Neuronal stem cell (in vitro differentiated cells): ENCODE data around the gene USF2.

Experiments
- DNase-seq: peaks from one replicate; pipeline ENCODE4 v3.0.0-alpha.2; 2013; ENCODE audit warnings: low spot score
- H2AFZ ChIP-seq: one replicate; pipeline ENCODE4 v1.6.1; 2013; ENCODE audit warnings: mild to moderate bottlenecking, low read length, inconsistent platforms
- H2AK5ac ChIP-seq: 2 replicates; pipeline ENCODE4 v1.6.1; 2013; ENCODE audit warnings: low read depth, mild to moderate bottlenecking, inconsistent platforms, low read length, moderate library complexity, mixed read lengths
- H2BK120ac ChIP-seq: 2 replicates; pipeline ENCODE4 v1.6.1; 2013; ENCODE audit warnings: low read depth, mild to moderate bottlenecking, inconsistent platforms, low read length, moderate library complexity, mixed read lengths
- H2BK12ac ChIP-seq: one replicate; pipeline ENCODE4 v1.6.1; 2013; ENCODE audit warnings: low read length, inconsistent platforms
- H2BK15ac ChIP-seq: 2 replicates; pipeline ENCODE4 v1.6.1; 2013; ENCODE audit warnings: mild to moderate bottlenecking, low read length, inconsistent platforms, mixed read lengths
- H2BK5ac ChIP-seq: one replicate; pipeline ENCODE4 v1.6.1; 2013; ENCODE audit warnings: inconsistent platforms, mild to moderate bottlenecking, low read length, moderate library complexity
- H3K14ac ChIP-seq: one replicate; pipeline ENCODE4 v1.6.1; 2013; ENCODE audit warnings: low read length, inconsistent platforms
- H3K18ac ChIP-seq: 2 replicates; pipeline ENCODE4 v1.6.1; 2013; ENCODE audit warnings: low read length, inconsistent platforms
- H3K23ac ChIP-seq: 2 replicates; pipeline ENCODE4 v1.6.1; 2013; ENCODE audit warnings: low read depth, mild to moderate bottlenecking, mixed read lengths, low read length, inconsistent platforms; ENCODE audit not compliant: poor library complexity
- H3K27ac ChIP-seq: replicated peaks from 3 replicates; pipeline ENCODE4 v1.5.1; 2013; ENCODE audit warnings: low read length, inconsistent platforms
- H3K27me3 ChIP-seq, 3 experiments: 2 replicates each; pipeline ENCODE4 v1.6.1; 2013; ENCODE audit warnings: low read length in 3 of 3, mild to moderate bottlenecking in 2 of 3, inconsistent platforms in 1 of 3, low read depth in 1 of 3, mixed read lengths in 1 of 3, moderate library complexity in 1 of 3; ENCODE audit not compliant: control insufficient read depth in 3 of 3, insufficient read depth in 3 of 3
- H3K36me3 ChIP-seq, 2 donors: replicated peaks in 1 of 2; 2 replicates each; pipeline ENCODE4 v1.6.1; 2013; ENCODE audit warnings: low read length in 2 of 2; ENCODE audit not compliant: control insufficient read depth in 2 of 2, insufficient read depth in 2 of 2
- H3K4ac ChIP-seq: 2 replicates; pipeline ENCODE4 v1.6.1; 2013; ENCODE audit warnings: inconsistent platforms, mild to moderate bottlenecking, low read length, moderate library complexity
- H3K4me1 ChIP-seq, 2 donors: 1 replicate in 1 of 2; 2 replicates in 1 of 2; pipeline ENCODE4 v1.6.1; 2013; ENCODE audit warnings: low read length in 2 of 2, low read depth in 1 of 2; ENCODE audit not compliant: control insufficient read depth in 2 of 2, insufficient read depth in 1 of 2
- H3K4me2 ChIP-seq: one replicate; pipeline ENCODE4 v1.6.1; 2013; ENCODE audit warnings: mild to moderate bottlenecking, low read length, inconsistent platforms; ENCODE audit not compliant: insufficient read depth, poor library complexity, severe bottlenecking
- H3K4me3 ChIP-seq, 2 donors: 2 replicates each; pipeline ENCODE4 v1.5.1; 2013; ENCODE audit warnings: low read length in 2 of 2, mild to moderate bottlenecking in 2 of 2, inconsistent platforms in 1 of 2, moderate library complexity in 1 of 2
- H3K79me1 ChIP-seq: one replicate; pipeline ENCODE4 v1.6.1; 2013; ENCODE audit warnings: low read depth, mild to moderate bottlenecking, inconsistent platforms, low read length, moderate library complexity
- H3K9ac ChIP-seq: one replicate; pipeline ENCODE4 v1.6.1; 2013; ENCODE audit warnings: mild to moderate bottlenecking, low read depth, low read length, inconsistent platforms; ENCODE audit not compliant: poor library complexity
- H3K9me3 ChIP-seq, 2 donors: replicated peaks in 1 of 2; 2 replicates each; pipeline versions ENCODE3 to v1.6.1; 2013; ENCODE audit warnings: low read length in 2 of 2, mild to moderate bottlenecking in 2 of 2, inconsistent platforms in 1 of 2, low read depth in 1 of 2, mixed read lengths in 1 of 2, moderate library complexity in 1 of 2; ENCODE audit not compliant: control insufficient read depth in 2 of 2, insufficient read depth in 1 of 2
- H4K8ac ChIP-seq: one replicate; pipeline ENCODE4 v1.6.1; 2013; ENCODE audit warnings: low read depth, mild to moderate bottlenecking, inconsistent platforms, low read length, moderate library complexity
- H4K91ac ChIP-seq: one replicate; pipeline ENCODE4 v1.6.1; 2013; ENCODE audit warnings: low read length, low read depth, mild to moderate bottlenecking, inconsistent platforms; ENCODE audit not compliant: poor library complexity
- WGBS, 2 donors: extraction: QIAGEN DNeasy Blood & Tissue Kit; methylation state at CpG; one replicate each; pipeline ENCODE4 v1.1.7; 2013; ENCODE audit warnings: missing lambda C conversion rate in 2 of 2, mixed read lengths in 1 of 2; ENCODE audit not compliant: insufficient read length in 2 of 2, insufficient replicate concordance in 1 of 2; ENCODE audit errors: extremely low coverage in 2 of 2; 5-methylcytosine and 5-hydroxymethylcytosine counted together

USF2 gene

DNA sequence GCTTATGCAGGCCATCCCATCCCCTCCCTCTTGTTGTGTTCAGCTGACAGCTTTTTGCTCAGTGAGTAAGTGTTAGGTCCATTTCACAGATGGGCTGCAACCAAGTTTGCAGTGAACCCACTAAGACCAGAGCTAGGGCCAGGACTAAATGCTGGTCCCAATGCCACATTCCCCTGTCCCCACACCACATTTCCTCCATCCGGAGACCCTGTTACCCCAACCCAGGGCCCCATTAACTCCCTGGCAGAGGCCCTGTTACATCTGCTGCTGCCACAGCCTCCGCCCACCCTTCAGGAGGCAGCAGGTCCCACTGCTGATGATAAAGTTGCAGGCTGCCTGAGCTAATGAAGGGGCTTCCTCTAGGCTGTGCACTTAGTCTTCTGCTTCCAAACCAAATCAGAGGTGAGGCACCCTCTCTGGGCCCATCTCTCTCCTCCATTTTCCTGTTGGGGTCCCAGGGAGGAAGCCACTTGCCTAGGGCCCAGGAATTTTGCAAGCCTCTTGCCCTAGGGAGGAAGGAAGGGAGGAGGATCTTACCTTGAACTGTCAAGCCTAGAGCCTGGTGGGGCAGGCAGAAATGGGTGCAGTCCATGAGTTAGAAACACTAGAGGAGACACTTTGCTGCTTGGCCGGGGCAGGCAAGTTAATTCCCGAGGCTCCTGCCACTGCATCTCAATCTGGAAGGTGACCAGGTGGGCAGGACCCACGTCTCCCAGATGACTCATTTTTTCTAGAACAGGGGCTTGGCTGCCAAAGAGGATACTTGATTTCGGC lies 3.4 kb upstream of the USF2 start:
- no peak overlapping the region for H3K4me2 ChIP-seq
- H3K79me1 ChIP-seq, result peaks cover 25% of the 10 kb centered on the region
- peaks cover 35 to 41% of the 10 kb centered on the region in 2 donors for H3K36me3 ChIP-seq
- no peak overlapping the region for H4K8ac ChIP-seq
- no peak overlapping the region for H3K27ac ChIP-seq
- H3K27me3 ChIP-seq, result peaks cover 0 to 2% (median 0%) of the 10 kb centered on the region in 3 experiments
- no peak overlapping the region for H2BK12ac ChIP-seq
- no peak overlapping the region for H4K91ac ChIP-seq
- H3K23ac ChIP-seq, result peak overlapping the region; percentile 75
- no peak overlapping the region for H2BK15ac ChIP-seq
- no peak overlapping the region for H2BK5ac ChIP-seq
- H3K14ac ChIP-seq, result no peak overlapping the region
- H3K4me3 ChIP-seq, result no peak overlapping the region
- no peak overlapping the region for H3K4ac ChIP-seq
- peaks cover 3 to 5% of the 10 kb centered on the region in 2 donors for H3K4me1 ChIP-seq
- H3K9me3 ChIP-seq, result no peaks in the 10 kb centered on the region
- no CpG with 5 or more reads among the region's 6 CpGs for WGBS, 2 donors
- H2AFZ ChIP-seq, result no peak overlapping the region
- H3K9ac ChIP-seq, result no peak overlapping the region
- no peak overlapping the region for H3K18ac ChIP-seq
- H2AK5ac ChIP-seq, result no peak overlapping the region
- no peak for DNase-seq
- H2BK120ac ChIP-seq, result peak overlapping the region; percentile 26

DNA sequence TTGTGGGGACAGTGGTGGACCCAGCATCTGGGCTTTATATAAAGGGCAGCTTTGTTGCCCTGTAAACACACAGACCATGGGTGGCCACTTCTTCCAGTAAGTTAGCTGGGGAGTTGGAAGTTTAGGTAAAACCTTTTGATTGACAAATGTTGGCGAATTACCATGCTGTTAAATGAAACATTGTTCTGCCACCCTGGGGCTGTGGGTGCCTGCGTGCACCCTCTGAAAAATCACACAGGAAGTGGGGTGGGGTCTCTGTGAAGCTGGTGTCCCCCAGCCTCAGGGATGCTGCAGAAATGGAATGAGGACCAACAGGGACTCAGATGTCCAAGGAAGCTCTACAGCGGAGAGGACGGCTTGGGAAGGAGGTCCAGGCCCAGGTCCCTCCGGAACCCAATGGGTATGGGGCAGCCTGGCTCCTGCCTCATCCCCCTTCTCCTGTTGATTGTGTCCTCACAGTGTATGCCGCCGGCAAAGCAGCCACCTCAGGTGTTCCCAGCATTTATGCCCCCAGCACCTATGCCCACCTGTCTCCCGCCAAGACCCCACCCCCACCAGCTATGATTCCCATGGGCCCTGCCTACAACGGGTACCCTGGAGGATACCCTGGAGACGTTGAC lies 2.8 kb upstream of the USF2 start:
- DNase-seq, result no peak
- Histone ChIP-seq H3K9ac (peak overlapping the region; percentile 70), H3K23ac (peak overlapping the region; percentile 97), H2BK120ac (no peak overlapping the region), H2BK5ac (no peak overlapping the region), H2AK5ac (peak overlapping the region; percentile 27), H3K9me3 (no peaks in the 10 kb centered on the region), H3K4ac (no peak overlapping the region), H3K14ac (no peak overlapping the region), H3K79me1 (peaks cover 24% of the 10 kb centered on the region), H3K4me1 (peaks cover 3 to 5% of the 10 kb centered on the region in 2 donors), H2BK12ac (no peak overlapping the region), H3K36me3 (peaks cover 38 to 48% of the 10 kb centered on the region in 2 donors), H3K4me2 (no peak overlapping the region), H3K27ac (no peak overlapping the region), H4K8ac (no peak overlapping the region), H3K18ac (no peak overlapping the region), H2BK15ac (no peak overlapping the region), H3K27me3 (peaks cover 0 to 2% (median 0%) of the 10 kb centered on the region in 3 experiments), H2AFZ (no peak overlapping the region), H3K4me3 (peak overlapping the region in 1 of 2 donors; percentile 84), H4K91ac (no peak overlapping the region)
- no CpG with 5 or more reads among the region's 10 CpGs for WGBS, 2 donors

- H4K8ac ChIP-seq, result peak overlapping the region; percentile 48
- peaks cover 22% of the 10 kb centered on the region for H3K79me1 ChIP-seq
- H3K4me3 ChIP-seq, result peak overlapping the region; percentile 37 to 84
- peak overlapping the region; percentile 91 for H2AFZ ChIP-seq
- H3K27me3 ChIP-seq, result peaks cover 0 to 2% (median 0%) of the 10 kb centered on the region in 3 experiments
- no CpG with 5 or more reads among the region's 39 CpGs for WGBS, 2 donors
- no peak overlapping the region for H2BK120ac ChIP-seq
- peak overlapping the region; percentile 82 for H3K14ac ChIP-seq
- peaks cover 3 to 5% of the 10 kb centered on the region in 2 donors for H3K4me1 ChIP-seq
- peaks cover 44 to 55% of the 10 kb centered on the region in 2 donors for H3K36me3 ChIP-seq
- no peak overlapping the region for H2BK12ac ChIP-seq
- H2AK5ac ChIP-seq, result peak overlapping the region; percentile 97
- no peak overlapping the region for H3K27ac ChIP-seq
- no peak overlapping the region for H4K91ac ChIP-seq
- no peak for DNase-seq
- H3K4me2 ChIP-seq, result peak overlapping the region; percentile 73
- H3K23ac ChIP-seq, result peak overlapping the region; percentile 97
- H3K18ac ChIP-seq, result peak overlapping the region; percentile 17
- no peak overlapping the region for H2BK15ac ChIP-seq
- H3K9ac ChIP-seq, result peak overlapping the region; percentile 70
- no peak overlapping the region for H3K4ac ChIP-seq
- H2BK5ac ChIP-seq, result peak overlapping the region; percentile 75
- H3K9me3 ChIP-seq, result no peaks in the 10 kb centered on the region
Measured at GRCh38 chr19:35266520-35267352, 2.0 kb upstream of the USF2 start.
